Naive thymus-derived CD4-positive, alpha-beta T cell (primary cell): ENCODE data around the gene TSPAN31. TPM values are rescaled to one million over a fixed set of nuclear protein-coding genes. Genes with fewer than 3 reads are reported as not detected.

Source experiments
- ATAC-seq: fragments of 150-1000 bp; cut with Tn5 transposase; 2 replicates; pipeline ENCODE4 v1.10.0; 2021; ENCODE audit warnings: mild to moderate bottlenecking, moderate library complexity
- CTCF ChIA-PET: fragments of 350-600 bp; sonication (Branson Sonifier 250); formaldehyde crosslinking; loops from one replicate; lab custom pipeline; 2021; ENCODE audit warnings: antibody characterized with exemption; lab: Charles Lee
- POLR2A ChIA-PET: fragments of 350-600 bp; sonication (Branson Sonifier 250); formaldehyde crosslinking; loops from one replicate; lab custom pipeline; 2021; ENCODE audit warnings: antibody characterized with exemption, inconsistent platforms; lab: Charles Lee
- DNase-seq, 9 donors: peaks; one replicate each; pipeline versions ENCODE4 v3.0.0 to v3.0.0-alpha.2; 2020 to 2022; ENCODE audit warnings: mixed read lengths in 1 of 9
- H3K27ac ChIP-seq: one replicate; pipeline ENCODE4 v1.7.0; 2013; ENCODE audit warnings: mild to moderate bottlenecking, low read depth, low read length, moderate library complexity
- H3K27me3 ChIP-seq, 2 donors: one replicate each; pipeline ENCODE4 v1.7.0; 2013; ENCODE audit warnings: low read length in 2 of 2, mild to moderate bottlenecking in 2 of 2, moderate library complexity in 2 of 2; ENCODE audit not compliant: control insufficient read depth in 2 of 2, insufficient read depth in 2 of 2
- H3K36me3 ChIP-seq, 3 experiments: 1 replicate in 2 of 3; 2 replicates in 1 of 3; pipeline ENCODE4 v1.7.0; 2013; ENCODE audit warnings: low read length in 3 of 3, mild to moderate bottlenecking in 3 of 3, moderate library complexity in 1 of 3; ENCODE audit not compliant: insufficient read depth in 3 of 3, control insufficient read depth in 2 of 3
- H3K4me1 ChIP-seq, 2 donors: one replicate each; pipeline ENCODE4 v1.7.0; 2013; ENCODE audit warnings: low read length in 2 of 2, mild to moderate bottlenecking in 2 of 2, moderate library complexity in 1 of 2; ENCODE audit not compliant: control insufficient read depth in 2 of 2, insufficient read depth in 2 of 2
- H3K4me3 ChIP-seq: 2 replicates; pipeline ENCODE4 v1.7.0; 2013; ENCODE audit warnings: mild to moderate bottlenecking, low read length
- H3K9me3 ChIP-seq, 3 experiments: 1 replicate in 2 of 3; 2 replicates in 1 of 3; pipeline ENCODE4 v1.7.0; 2013; ENCODE audit warnings: low read length in 3 of 3; ENCODE audit not compliant: control insufficient read depth in 2 of 3
- H3K27ac Mint-ChIP-seq, 9 donors: one replicate each; pipeline ENCODE4 v1.8.0; 2020 to 2022; ENCODE audit warnings: mixed read lengths in 9 of 9, mild to moderate bottlenecking in 8 of 9, moderate library complexity in 5 of 9, inconsistent platforms in 2 of 9
- H3K27me3 Mint-ChIP-seq, 5 donors: one replicate each; pipeline ENCODE4 v1.8.0; 2021 to 2022; ENCODE audit warnings: mixed read lengths in 5 of 5, mild to moderate bottlenecking in 1 of 5
- H3K36me3 Mint-ChIP-seq, 5 donors: one replicate each; pipeline ENCODE4 v1.8.0; 2020 to 2022; ENCODE audit warnings: mixed read lengths in 5 of 5, mild to moderate bottlenecking in 3 of 5, inconsistent platforms in 1 of 5
- H3K4me1 Mint-ChIP-seq, 7 donors: one replicate each; pipeline ENCODE4 v1.8.0; 2020 to 2022; ENCODE audit warnings: mixed read lengths in 7 of 7, mild to moderate bottlenecking in 3 of 7, inconsistent platforms in 1 of 7
- H3K4me3 Mint-ChIP-seq, 10 donors: one replicate each; pipeline ENCODE4 v1.8.0; 2020 to 2022; ENCODE audit warnings: mild to moderate bottlenecking in 10 of 10, mixed read lengths in 10 of 10, moderate library complexity in 6 of 10, inconsistent platforms in 2 of 10
- H3K9me3 Mint-ChIP-seq, 11 donors: one replicate each; pipeline ENCODE4 v1.8.0; 2020 to 2022; ENCODE audit warnings: mixed read lengths in 11 of 11, mild to moderate bottlenecking in 4 of 11, inconsistent platforms in 1 of 11, moderate library complexity in 1 of 11
- intact Hi-C, 2 donors: fragments of 100-400 bp; cut with micrococcal nuclease; formaldehyde crosslinking; loops; one replicate each; pipeline ENCODE4 v1.15.1; 2023
- polyA plus RNA-seq, 2 donors: library from polyadenylated mRNA; unstranded; fragments of 300-500 nt; fragmentation: Illumina TruSeq; gene quantifications; one replicate each; pipeline ENCODE4 v1.2.3, GENCODE V29; 2021
- total RNA-seq, 6 experiments: library from RNA in 5 of 6; stranded (reverse) in 5 of 6; gene quantifications; 1 replicate in 5 of 6; 2 replicates in 1 of 6; pipeline ENCODE4 v1.2.3 and lab custom pipeline; 2021 to 2026

The TSPAN31 gene
- total and polyA plus RNA-seq, 7 experiments from 2014 or later, result 12.3 to 50.5 (median 23.2) TPM

DNA sequence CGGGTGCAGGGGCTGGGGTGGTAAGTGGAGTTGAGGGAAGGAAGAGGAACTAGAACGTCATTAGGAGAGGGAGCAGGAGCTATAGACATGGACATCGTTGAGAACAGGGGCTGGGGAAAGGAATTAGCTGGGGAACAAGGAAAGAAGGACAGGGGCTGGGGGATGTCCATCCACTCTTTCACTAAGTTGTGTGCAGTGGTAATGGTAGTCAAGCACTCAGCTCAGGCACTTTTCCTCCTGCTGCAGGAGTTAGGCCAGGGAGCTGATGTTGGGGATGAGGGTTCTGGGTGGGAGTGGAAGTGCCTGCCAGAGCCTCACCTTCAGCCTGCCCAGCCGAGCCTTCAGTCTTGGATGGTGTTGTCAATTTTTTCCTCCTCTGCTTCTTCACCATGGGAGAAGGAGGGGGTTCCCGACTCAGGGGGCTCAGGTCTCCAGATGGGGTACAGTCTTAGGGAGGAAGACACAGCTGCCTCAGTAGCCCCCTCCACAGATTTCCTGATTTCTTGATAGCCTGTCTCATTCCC, 15.5 kb upstream of the TSPAN31 start:
- H3K4me1 Mint-ChIP-seq, result peaks cover 5 to 14% (median 7%) of the 10 kb centered on the region in 7 donors
- no peak overlapping the region for H3K4me3 Mint-ChIP-seq
- H3K4me3 ChIP-seq, result no peak overlapping the region
- H3K27me3 Mint-ChIP-seq, result no peaks in the 10 kb centered on the region
- intact Hi-C loops, result no loop called here
- ATAC-seq (no peak), DNase-seq (no peak)
- no peak overlapping the region for H3K27ac ChIP-seq
- peaks cover 32 to 83% (median 46%) of the 10 kb centered on the region in 3 experiments for H3K36me3 ChIP-seq
- H3K9me3 Mint-ChIP-seq, result peaks cover 0 to 1% (median 0%) of the 10 kb centered on the region in 11 donors
- H3K27me3 ChIP-seq, result no peaks in the 10 kb centered on the region
- H3K27ac Mint-ChIP-seq, result peak overlapping the region in 4 of 9 donors; percentile 13 to 36 (median 28)
- ChIA-PET CTCF (no interaction called here), POLR2A (no interaction called here)
- H3K36me3 Mint-ChIP-seq, result peaks cover 9 to 55% (median 21%) of the 10 kb centered on the region in 5 donors
- H3K9me3 ChIP-seq, result no peaks in the 10 kb centered on the region
- no peaks in the 10 kb centered on the region for H3K4me1 ChIP-seq

DNA sequence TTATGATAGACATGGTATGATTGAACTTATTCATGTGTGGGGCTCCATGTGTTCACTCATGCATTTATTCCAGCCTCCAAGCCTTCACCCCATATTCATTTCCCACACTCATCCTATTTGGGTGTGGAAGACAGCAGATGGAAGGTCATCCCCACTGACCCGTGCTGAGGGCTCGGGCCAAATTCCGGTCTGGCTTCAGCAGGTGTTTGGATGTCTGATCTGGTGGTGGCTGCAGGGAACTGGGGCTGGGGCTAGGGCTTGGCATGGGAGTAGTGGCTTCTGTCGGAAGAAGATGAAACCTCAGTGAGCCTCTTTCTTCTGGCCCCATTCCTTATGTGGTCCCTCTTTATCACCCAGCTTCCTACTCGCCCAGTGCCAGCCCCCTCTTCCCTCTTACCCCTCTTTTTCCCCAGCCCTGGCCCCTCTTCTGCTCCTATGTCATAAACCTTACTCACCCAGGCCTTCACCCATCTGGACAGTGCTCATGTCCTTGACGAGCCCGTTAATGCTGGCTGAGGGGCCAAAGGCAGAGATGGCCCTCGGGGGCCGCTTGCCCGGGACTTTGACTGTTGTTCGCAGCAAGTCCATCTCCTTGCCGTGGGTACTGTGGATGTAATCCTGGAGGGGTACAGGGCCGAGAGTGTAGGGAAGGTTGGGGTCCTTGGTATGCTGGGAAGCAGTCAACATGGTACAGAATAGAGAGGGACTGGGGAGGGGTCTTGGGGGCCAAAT, 14.3 kb upstream of the TSPAN31 start:
- Mint-ChIP-seq H3K4me1 (peaks cover 2 to 14% (median 8%) of the 10 kb centered on the region in 7 donors), H3K36me3 (peaks cover 9 to 62% (median 30%) of the 10 kb centered on the region in 5 donors), H3K27me3 (no peaks in the 10 kb centered on the region), H3K27ac (peak overlapping the region in 2 of 9 donors; percentile 39 to 46), H3K4me3 (no peak overlapping the region), H3K9me3 (peaks cover 0 to 1% (median 0%) of the 10 kb centered on the region in 11 donors)
- ATAC-seq (no peak), DNase-seq (no peak)
- Histone ChIP-seq H3K9me3 (no peaks in the 10 kb centered on the region), H3K27ac (no peak overlapping the region), H3K36me3 (peaks cover 39 to 94% (median 51%) of the 10 kb centered on the region in 3 experiments), H3K4me3 (no peak overlapping the region), H3K27me3 (no peaks in the 10 kb centered on the region), H3K4me1 (no peaks in the 10 kb centered on the region)
- ChIA-PET CTCF (no interaction called here), POLR2A (interaction anchor here (1.0 kb wide), 1 partner anchor 8 kb away, joined by 3 read pairs; no protein-coding TSS in a partner anchor)
- intact Hi-C loops, result no loop called here

DNA sequence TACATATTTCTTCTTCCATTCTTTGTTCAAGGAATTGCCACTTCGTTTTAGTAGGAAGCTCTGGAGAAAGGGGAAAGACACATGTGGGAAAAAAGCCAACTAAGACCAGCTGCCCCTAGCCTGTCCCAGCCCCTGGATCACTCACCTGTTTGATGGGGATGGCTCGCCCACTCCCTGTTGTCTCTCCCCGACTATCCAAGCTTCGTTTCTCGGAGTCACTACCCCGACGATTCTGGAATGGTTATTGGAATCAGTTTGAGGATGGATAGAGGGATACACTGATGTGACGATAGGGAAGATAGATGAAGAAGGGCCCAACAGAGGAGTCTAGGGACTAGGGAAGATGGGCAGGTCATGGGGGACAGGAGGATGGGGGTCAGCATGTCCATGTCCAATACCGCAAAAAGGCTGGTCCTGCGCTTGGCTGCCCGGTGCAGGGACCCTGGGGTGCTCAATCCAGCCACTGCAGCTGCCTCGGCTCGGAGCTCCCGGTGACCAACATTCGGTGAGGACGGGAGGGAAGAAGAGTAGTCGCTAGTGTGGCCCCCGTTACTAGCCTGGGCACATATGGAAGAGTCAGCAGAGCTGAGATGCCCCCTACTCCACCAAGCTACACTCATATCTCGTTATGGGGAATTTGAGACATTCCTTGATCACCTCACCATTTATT, 13.3 kb upstream of the TSPAN31 start:
- CTCF ChIA-PET, result no interaction called here
- intact Hi-C loops, result no loop called here
- H3K36me3 ChIP-seq, result peaks cover 39 to 97% (median 51%) of the 10 kb centered on the region in 3 experiments
- no peaks in the 10 kb centered on the region for H3K9me3 ChIP-seq
- Mint-ChIP-seq H3K27ac (peak overlapping the region in 1 of 9 donors; percentile 39), H3K4me3 (no peak overlapping the region), H3K27me3 (no peaks in the 10 kb centered on the region), H3K9me3 (peaks cover 0 to 1% (median 0%) of the 10 kb centered on the region in 11 donors), H3K36me3 (peaks cover 9 to 60% (median 30%) of the 10 kb centered on the region in 5 donors), H3K4me1 (peaks cover 3 to 18% (median 12%) of the 10 kb centered on the region in 7 donors)
- POLR2A ChIA-PET, result interaction anchor here (1.0 to 1.2 kb wide), 2 partner anchors 9 to 16 kb away, joined by 3 read pairs; no protein-coding TSS in a partner anchor
- ATAC-seq (no peak), DNase-seq (no peak)
- H3K4me3 ChIP-seq, result no peak overlapping the region
- H3K27me3 ChIP-seq, result no peaks in the 10 kb centered on the region
- H3K4me1 ChIP-seq, result no peaks in the 10 kb centered on the region
- no peak overlapping the region for H3K27ac ChIP-seq

DNA sequence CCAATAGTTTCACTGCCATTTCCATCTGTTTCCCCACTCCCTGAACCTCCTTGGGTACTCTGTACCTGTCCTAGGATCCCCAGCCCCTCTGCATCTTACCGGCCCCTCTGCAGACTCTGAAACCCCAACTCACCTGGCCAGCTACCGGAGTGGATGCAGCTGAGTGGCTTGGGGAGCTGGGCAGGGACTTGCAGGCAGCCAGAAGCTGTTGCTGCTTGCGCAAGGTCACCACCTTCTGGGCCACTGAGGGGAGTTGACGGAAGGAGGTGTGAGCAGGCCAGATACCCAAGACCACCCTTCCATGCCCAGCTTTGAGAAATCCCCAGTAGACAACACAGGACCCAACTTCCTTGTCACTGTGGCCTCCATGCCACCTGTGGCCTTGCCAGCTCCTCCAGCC, 12.6 kb upstream of the TSPAN31 start:
- H3K9me3 ChIP-seq, result no peaks in the 10 kb centered on the region
- H3K4me3 Mint-ChIP-seq, result no peak overlapping the region
- no peak overlapping the region for H3K4me3 ChIP-seq
- peaks cover 0 to 1% (median 0%) of the 10 kb centered on the region in 11 donors for H3K9me3 Mint-ChIP-seq
- H3K27ac ChIP-seq, result no peak overlapping the region
- peak overlapping the region in 2 of 9 donors; percentile 30 to 74 for H3K27ac Mint-ChIP-seq
- DNase-seq (no peak), ATAC-seq (no peak)
- POLR2A ChIA-PET, result interaction anchor here (1.2 to 2.0 kb wide), 3 partner anchors 10 to 16 kb away, joined by 3 to 5 read pairs (median 3); no protein-coding TSS in a partner anchor
- H3K4me1 Mint-ChIP-seq, result peaks cover 6 to 23% (median 16%) of the 10 kb centered on the region in 7 donors
- no peaks in the 10 kb centered on the region for H3K4me1 ChIP-seq
- no peaks in the 10 kb centered on the region for H3K27me3 ChIP-seq
- no peaks in the 10 kb centered on the region for H3K27me3 Mint-ChIP-seq
- H3K36me3 Mint-ChIP-seq, result peaks cover 9 to 64% (median 30%) of the 10 kb centered on the region in 5 donors
- CTCF ChIA-PET, result no interaction called here
- intact Hi-C loops, result no loop called here
- H3K36me3 ChIP-seq, result peaks cover 39 to 98% (median 49%) of the 10 kb centered on the region in 3 experiments

DNA sequence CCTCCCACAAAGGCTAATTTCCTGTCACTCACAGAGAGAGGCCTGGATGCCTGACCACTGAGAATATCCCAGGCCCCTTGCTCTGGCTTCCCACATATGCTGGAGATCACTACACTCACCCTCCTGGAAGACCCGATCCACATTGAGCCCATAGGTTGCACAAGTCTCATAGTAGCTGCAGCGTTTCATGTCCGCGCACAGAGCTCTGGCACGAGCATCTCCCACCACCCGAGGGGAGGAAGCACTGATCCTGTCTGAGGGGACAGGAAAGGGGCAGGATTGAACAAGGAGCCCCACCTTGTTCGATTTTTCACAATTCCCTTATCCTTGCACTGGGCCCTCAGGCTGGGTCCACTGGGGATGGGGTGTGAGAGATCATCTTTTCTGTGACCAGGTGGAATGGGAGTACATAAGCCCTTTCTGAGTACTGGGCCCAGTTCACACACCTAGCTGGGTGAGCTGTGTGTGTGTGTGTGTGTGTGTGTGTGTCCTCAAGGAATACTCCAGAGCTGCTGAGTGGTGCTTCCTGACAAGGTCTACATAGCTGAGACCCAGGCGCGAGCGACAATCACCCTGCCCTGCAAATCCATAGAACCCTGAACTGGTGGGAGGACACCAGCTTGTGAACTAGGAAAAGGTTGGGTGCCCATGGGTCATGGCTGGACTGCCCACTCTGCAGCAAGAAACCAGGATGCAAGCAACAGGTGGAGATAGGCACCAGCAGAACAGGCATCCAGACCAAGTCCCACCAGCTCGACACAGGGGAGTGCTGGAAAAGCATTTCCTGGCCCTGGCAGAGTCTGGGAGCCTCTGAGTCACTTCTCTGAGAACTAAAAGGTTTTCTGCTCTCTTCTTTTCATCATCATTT, 11.9 kb upstream of the TSPAN31 start:
- Mint-ChIP-seq H3K4me1 (peaks cover 6 to 23% (median 16%) of the 10 kb centered on the region in 7 donors), H3K27ac (peak overlapping the region in 3 of 9 donors; percentile 33 to 82 (median 59)), H3K27me3 (no peaks in the 10 kb centered on the region), H3K9me3 (no peaks in the 10 kb centered on the region), H3K4me3 (no peak overlapping the region), H3K36me3 (peaks cover 9 to 60% (median 26%) of the 10 kb centered on the region in 5 donors)
- no peak overlapping the region for H3K27ac ChIP-seq
- CTCF ChIA-PET, result no interaction called here
- no peak for DNase-seq
- H3K4me1 ChIP-seq, result no peaks in the 10 kb centered on the region
- no peaks in the 10 kb centered on the region for H3K27me3 ChIP-seq
- intact Hi-C loops, result no loop called here
- no peak for ATAC-seq
- H3K36me3 ChIP-seq, result peaks cover 39 to 94% (median 42%) of the 10 kb centered on the region in 3 experiments
- POLR2A ChIA-PET, result interaction anchor here (1.2 to 2.0 kb wide), 2 partner anchors 9 to 10 kb away, joined by 3 to 5 read pairs; no protein-coding TSS in a partner anchor
- H3K4me3 ChIP-seq, result no peak overlapping the region
- no peaks in the 10 kb centered on the region for H3K9me3 ChIP-seq

DNA sequence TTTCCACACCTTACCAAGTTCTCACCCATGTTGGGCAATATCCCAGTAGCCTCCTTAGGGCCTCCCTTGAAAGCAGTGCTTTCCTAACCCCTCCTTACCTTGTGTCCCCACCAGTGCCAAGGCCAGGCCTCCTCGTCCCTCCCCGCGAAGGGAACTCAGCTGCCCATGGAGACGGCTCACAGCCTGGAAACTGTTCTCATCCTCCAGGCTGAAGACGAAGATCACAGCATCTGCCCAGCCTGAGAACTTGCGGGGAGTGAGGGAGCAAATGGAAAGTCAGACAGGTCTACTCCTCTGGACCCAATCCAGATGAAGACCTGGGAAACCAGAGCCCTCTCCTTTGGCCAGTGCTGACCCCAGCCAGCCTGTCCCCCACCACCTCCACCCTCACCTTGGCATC, 10.9 kb upstream of the TSPAN31 start:
- H3K9me3 ChIP-seq, result no peaks in the 10 kb centered on the region
- H3K27ac Mint-ChIP-seq, result peak overlapping the region in 2 of 9 donors; percentile 14 to 68
- H3K27ac ChIP-seq, result no peak overlapping the region
- H3K4me3 Mint-ChIP-seq, result no peak overlapping the region
- DNase-seq (no peak), ATAC-seq (no peak)
- H3K4me1 Mint-ChIP-seq, result peaks cover 6 to 20% (median 17%) of the 10 kb centered on the region in 7 donors
- peaks cover 0 to 2% of the 10 kb centered on the region in 2 donors for H3K4me1 ChIP-seq
- H3K9me3 Mint-ChIP-seq, result no peaks in the 10 kb centered on the region
- H3K36me3 ChIP-seq, result peaks cover 39 to 92% (median 41%) of the 10 kb centered on the region in 3 experiments
- CTCF ChIA-PET, result no interaction called here
- peaks cover 9 to 55% (median 20%) of the 10 kb centered on the region in 5 donors for H3K36me3 Mint-ChIP-seq
- H3K27me3 Mint-ChIP-seq, result no peaks in the 10 kb centered on the region
- POLR2A ChIA-PET, result interaction anchor here (2.0 kb wide), 1 partner anchor 11 kb away, joined by 5 read pairs; no protein-coding TSS in a partner anchor
- H3K4me3 ChIP-seq, result no peak overlapping the region
- intact Hi-C loops, result no loop called here
- H3K27me3 ChIP-seq, result no peaks in the 10 kb centered on the region
